HG02642 (cell line): ENCODE data around the gene ARL4D.
"Not testable (repeated sequence)": the region's sequence is repeated elsewhere in the genome, so short reads cannot be mapped to it uniquely, and the experiment has no call there.

Experiments
- ATAC-seq: cut with Tn5 transposase; IDR thresholded peaks from one replicate; pipeline ENCODE4 v1.9.1; 2021; ENCODE audit warnings: mild to moderate bottlenecking; ENCODE audit not compliant: unreplicated experiment, poor library complexity

ARL4D gene

DNA sequence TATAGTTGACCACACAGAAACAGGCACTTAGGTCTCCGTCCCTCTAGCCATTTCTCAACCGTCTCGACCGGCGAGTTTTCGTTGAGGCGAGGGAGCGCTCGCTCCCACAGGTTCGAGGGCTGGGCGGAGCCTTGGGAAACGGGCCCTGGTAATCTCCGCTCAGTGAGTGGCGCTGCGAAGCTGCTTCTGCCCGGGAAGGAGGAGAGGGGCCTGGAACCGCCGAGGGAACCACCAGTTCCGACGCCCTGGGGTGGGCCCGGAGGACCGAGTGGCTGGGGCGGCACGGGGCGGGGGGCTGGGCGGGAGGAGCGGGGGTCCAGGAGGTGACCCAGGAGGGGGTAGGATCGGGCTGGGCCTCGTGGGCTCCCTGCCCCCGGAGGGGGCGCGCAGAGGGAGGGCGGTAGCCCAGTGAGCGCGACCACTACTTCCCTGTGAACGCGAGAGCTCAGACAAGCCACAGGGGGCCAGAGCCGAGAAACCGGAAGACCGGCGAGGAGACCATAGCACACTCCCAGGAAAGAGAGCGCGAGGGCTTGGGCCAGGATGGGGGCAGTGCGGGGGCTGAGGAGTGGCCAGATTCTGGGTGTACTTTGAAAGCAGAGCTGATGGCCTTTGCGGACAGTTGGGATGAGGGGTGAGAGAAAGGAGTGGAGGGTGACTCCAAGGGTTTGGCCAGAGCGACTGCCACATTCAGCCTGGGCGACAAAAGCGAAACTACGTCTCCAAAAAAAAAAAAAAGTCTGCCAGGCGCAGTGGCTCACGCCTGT, 29.9 kb upstream of the ARL4D start:
- peak; percentile 36 for ATAC-seq

DNA sequence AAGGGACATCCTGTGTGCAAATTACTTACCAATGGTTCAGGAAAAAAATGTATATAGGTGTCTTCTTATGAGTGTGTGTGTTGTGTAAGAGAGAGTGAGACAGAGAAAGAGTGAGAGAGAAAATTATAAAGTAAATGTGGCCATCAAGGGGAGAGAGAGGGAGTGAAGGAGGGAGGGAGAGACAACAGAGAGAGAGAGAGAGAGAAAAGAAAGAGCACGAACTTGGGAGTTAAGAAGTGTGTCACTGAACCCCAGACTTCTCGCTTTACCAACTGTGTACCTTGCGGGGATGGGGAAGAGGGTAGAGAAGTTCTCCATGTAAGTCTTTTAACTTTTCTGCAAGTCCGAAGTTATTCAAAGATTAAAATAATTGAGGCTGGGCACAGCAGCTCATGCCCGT, 28.8 kb upstream of the ARL4D start:
- no peak for ATAC-seq

GRCh38 chr17:43371227-43371821, 27.5 kb upstream of the ARL4D start:
- no peak for ATAC-seq

GRCh38 chr17:43372273-43372911, 26.4 kb upstream of the ARL4D start:
- peak; percentile 29 for ATAC-seq

DNA sequence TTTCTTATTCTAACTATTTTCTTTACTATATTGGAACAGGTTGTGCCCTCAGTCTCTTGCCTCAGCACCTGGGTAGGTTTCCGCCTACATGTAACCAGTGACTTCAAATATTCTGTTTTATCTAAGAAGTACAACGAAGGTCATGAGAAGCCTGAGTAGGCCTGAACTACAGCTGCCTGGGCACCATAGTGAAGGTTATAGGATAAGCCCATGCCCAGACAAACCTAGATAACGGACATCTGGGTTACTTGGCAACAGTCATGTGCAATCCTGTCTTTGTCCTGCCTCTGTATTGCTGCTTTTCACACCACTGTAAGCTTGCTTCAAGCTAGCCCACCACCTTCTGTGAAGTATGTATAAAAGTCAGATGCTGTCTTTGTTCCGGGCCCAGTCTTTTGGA, 25.4 kb upstream of the ARL4D start:
- no peak for ATAC-seq

- not testable (repeated sequence) for ATAC-seq
Observed at GRCh38 chr17:43375915-43376314, 22.9 kb upstream of the ARL4D start.

DNA sequence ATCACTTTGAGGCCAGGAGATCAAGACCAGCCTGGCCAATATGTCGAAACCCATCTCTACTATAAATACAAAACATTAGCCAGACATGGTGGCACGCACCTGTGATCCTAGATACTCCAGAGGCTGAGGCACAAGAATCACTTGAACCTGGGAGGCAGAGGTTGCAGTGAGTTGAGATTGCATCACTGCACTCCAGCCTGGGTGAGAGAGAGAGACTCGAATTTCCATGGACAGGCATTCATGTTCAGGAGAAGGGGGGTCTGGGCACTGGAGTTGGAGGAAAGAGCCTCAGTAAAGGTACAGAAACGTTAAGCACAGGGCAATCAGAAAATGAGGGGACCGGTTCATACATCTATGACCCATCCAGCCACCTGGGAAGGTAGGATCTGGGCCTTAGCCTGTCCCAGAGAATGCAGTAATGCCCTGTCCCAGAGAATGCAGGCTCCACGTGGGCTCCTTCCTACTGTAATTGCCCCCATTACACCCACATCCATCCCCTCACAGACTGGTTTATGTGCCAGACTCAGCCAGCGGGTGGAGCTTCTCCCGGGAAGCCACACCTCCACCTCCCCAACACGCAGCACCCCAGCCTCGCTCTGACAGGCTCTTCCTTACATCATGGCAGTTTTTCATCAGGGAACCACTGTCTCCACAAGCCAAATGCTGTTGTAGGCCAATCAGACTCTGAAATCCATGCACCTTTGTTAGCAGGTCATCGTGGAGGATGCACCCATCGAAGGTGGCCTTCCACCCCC, 21.6 kb upstream of the ARL4D start:
- no peak for ATAC-seq

- ATAC-seq: no peak
Observed at GRCh38 chr17:43378766-43379165, 20.0 kb upstream of the ARL4D start.

- no peak for ATAC-seq
Observed at GRCh38 chr17:43380307-43380706, 18.5 kb upstream of the ARL4D start.

- ATAC-seq: no peak
Observed at GRCh38 chr17:43381204-43381603, 17.6 kb upstream of the ARL4D start.

- ATAC-seq: no peak
Observed at GRCh38 chr17:43381621-43382020, 17.2 kb upstream of the ARL4D start.

GRCh38 chr17:43382776-43383175, 16.0 kb upstream of the ARL4D start:
- ATAC-seq: no peak

- ATAC-seq: no peak
Observed at GRCh38 chr17:43383372-43383771, 15.4 kb upstream of the ARL4D start.

DNA sequence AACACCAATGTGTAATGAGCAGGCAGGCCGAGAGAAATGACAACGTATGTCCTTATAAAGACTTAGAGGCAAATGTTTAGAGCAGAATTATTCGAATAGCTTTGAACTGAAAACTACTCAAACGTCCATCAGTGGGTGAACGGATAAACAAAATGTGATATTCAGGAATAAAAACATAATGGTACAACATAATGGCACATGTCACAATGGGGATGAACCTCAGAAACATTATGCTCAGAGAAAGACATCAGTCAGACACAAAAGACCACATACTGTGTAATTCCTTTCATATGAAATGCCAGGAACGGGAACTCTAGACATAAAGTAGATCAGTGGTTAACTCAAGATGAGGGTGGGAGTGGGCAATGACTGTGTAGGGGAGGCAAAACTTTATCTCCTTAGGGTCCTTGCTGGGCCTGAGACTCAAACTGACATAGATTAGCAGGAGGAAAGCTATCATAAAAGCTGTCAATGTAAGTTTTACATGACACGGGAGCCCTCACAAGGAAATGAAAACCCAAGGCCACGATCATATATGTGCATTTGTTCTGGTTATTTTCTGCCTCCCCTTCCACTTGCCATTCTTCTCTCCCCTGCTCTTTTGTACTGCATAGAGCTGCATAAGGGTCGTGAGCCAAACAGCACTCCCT, 14.8 kb upstream of the ARL4D start:
- ATAC-seq: no peak

GRCh38 chr17:43384476-43384862, 14.3 kb upstream of the ARL4D start:
- ATAC-seq: no peak

GRCh38 chr17:43385046-43385831, 13.6 kb upstream of the ARL4D start:
- no peak for ATAC-seq

- ATAC-seq: peak; percentile 83
Observed at GRCh38 chr17:43388359-43389045, 10.3 kb upstream of the ARL4D start.

- ATAC-seq: peak; percentile 54
Observed at GRCh38 chr17:43389046-43389947, 9.5 kb upstream of the ARL4D start.
